Measurements from ENCODE around the gene CYB561.

Gene CYB561

DNA sequence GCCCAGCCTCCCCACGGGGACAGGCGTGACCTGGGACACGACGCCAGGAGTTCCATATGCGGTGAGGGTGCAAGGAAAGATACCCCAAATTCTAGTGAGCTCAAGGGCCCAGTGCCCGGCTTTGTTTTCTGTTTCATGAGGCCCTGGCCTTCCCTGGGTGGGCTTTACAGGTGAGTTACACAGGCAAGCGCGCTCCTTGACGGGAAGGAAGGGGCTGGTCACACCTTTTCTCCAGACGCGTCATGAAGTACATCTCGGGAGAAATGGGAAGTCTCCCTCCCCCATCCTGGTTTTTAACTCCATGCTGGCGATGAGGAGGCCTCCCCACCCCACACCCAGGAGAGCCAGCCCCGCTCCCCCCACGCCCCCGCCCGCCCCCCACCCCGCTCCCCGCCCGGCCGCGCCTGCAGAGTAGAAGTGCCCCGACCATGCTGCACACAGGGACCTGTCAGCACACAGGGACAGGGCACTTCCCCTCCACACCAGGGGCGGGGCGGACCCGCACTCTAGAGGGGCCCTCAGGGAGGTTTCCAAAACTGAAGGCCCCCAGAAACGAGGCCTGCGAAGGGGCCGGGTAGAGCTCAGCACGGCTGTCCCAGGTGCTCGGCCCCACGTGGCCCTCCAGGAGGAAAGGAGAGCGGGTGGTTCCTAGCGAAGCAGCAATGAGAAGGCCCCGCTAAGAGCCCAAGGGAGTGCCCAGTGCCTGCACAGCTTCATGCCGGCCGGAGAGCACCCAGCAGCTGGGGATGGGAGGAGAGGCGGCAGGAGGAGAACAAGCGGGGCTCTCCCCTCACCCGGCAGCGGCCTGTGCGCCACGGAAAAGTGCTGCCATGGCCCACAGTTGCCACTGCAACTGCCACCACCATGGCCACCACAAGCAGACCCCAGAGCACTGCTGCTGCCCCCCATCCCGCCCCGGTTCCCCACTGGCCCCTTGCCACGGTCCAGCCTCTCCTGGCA is 7.7 kb downstream of the CYB561 start:
- DNase-seq (ENCODE audit: low read depth): no peak
- H3K4me3 ChIP-seq (ENCODE audit: low read depth, low read length): peak overlapping the region; percentile 39
- TF ChIP-seq, protein P1, sequence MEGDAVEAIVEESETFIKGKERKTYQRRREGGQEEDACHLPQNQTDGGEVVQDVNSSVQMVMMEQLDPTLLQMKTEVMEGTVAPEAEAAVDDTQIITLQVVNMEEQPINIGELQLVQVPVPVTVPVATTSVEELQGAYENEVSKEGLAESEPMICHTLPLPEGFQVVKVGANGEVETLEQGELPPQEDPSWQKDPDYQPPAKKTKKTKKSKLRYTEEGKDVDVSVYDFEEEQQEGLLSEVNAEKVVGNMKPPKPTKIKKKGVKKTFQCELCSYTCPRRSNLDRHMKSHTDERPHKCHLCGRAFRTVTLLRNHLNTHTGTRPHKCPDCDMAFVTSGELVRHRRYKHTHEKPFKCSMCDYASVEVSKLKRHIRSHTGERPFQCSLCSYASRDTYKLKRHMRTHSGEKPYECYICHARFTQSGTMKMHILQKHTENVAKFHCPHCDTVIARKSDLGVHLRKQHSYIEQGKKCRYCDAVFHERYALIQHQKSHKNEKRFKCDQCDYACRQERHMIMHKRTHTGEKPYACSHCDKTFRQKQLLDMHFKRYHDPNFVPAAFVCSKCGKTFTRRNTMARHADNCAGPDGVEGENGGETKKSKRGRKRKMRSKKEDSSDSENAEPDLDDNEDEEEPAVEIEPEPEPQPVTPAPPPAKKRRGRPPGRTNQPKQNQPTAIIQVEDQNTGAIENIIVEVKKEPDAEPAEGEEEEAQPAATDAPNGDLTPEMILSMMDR (conservative IDR thresholded peaks at IDR 0.05; ENCODE audit: low read depth, low read length): no peak

DNA sequence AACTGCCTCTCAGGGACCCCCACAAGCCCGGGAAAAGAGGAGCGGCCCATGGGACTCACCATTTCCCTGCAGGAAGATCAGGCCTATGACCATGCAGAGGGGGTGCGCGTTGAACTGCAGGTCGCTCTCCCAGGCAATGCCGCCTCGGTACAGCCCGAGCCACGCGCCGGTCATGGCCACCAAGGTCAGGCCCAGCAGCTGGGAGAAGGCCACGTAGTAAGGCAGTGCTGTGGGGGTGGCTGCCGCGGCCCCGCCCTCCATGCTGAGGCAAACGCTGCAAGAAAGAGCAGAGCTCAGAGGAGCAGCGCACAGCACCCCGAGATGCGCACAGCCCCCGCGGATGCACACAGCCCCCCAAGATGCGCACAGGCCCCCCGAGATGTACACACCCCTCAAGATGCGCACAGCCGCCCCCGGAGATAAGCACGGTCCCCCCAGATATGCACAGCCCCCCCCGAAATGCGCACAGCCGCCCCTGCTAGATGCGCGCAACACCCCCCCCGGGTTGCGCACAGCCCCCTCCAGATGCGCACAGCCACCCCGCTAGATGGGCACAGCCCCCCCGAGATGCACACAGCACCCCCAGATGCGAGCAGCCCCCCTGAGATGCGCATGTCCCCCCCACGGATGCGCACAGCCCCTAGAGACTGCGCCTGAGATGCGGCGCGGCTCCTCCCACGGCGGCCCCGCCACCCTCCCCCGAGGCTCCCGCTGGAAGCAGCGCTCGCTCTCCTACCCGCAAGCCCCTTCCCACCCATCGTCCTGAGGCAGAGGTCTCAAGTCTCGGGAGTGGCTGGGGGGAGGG is 8.6 kb downstream of the CYB561 start:
- H3K4me3 ChIP-seq (ENCODE audit: low read depth, low read length): peak overlapping the region; percentile 39
- peak; percentile 36 for DNase-seq (ENCODE audit: low read depth)
- TF ChIP-seq, protein P1 (conservative IDR thresholded peaks at IDR 0.05; ENCODE audit: low read depth, low read length): no peak

DNA sequence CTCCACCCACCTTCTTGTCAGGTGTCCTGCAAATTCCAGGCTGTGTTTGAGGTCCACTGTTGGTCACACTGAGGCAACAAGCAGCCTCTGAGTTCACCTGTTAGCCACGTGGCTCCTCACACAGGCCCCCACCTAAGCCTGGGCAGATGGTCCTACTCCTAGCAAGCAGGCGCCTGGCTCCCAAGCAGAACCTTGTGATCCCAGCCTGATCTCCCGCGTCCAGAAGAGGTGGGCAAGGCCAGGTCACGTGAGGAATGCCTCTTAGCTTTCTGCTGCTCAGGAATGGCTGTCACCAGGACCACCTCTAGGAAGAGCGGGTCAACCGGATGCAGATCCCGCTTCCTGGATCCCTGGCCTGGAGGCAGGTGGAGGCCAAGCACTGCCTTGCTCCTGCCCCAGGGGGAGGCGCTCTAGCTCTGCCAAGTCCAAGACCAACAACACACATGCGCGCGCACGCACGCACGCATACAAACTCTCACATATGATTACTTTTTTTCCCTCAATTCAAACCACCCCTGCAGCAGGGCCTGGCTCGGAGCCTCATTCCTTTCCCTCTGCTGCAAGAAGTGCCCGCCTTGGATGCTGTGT is 9.5 kb downstream of the CYB561 start:
- DNase-seq (ENCODE audit: low read depth): peak; percentile 61
- TF ChIP-seq, protein P1 (conservative IDR thresholded peaks at IDR 0.05; ENCODE audit: low read depth, low read length): peak; percentile 46
- H3K4me3 ChIP-seq (ENCODE audit: low read depth, low read length): no peak overlapping the region

DNA sequence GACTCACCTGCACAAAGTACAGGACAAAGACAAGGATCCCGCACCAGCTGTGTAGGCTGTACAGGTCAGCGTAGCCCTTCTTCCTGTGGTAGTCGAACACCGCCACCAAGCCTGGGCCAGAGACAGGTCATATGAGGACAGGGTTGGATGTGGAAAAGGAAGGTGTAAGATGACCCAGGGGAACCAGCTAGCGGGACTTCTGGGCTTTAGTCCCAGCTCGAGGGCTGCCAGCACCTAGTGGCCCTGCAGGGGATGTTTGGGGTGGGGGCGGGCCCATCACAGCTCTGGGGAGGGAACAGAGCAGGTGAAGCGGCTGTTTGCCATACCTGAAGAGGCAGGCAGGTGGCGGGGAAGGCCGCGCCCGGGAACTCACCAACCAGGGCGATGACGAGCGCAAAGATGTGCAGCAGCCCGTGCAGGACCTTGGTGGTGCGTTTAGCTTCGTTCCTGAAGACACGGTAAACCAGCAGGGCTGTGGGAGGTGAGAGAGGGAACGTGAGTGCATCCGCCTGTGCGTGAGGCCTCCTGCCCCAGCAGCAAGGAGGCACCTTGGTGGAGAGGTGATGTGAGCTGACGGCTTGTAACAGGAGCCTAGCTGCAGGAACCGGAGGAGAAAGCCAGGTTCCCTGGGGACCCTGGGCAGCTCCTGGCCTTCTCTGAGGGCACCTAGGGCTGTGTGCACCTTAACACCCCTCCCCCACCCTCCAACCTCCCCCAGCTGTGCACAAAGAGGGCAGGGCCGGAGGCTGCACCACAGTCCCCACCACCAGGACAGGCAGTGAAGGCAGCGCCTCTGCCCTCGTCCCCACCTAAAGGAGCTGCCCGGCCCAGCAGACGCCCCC is 10.2 kb downstream of the CYB561 start:
- TF ChIP-seq, protein P1 (conservative IDR thresholded peaks at IDR 0.05; ENCODE audit: low read depth, low read length): no peak
- no peak overlapping the region for H3K4me3 ChIP-seq (ENCODE audit: low read depth, low read length)
- no peak for DNase-seq (ENCODE audit: low read depth)

DNA sequence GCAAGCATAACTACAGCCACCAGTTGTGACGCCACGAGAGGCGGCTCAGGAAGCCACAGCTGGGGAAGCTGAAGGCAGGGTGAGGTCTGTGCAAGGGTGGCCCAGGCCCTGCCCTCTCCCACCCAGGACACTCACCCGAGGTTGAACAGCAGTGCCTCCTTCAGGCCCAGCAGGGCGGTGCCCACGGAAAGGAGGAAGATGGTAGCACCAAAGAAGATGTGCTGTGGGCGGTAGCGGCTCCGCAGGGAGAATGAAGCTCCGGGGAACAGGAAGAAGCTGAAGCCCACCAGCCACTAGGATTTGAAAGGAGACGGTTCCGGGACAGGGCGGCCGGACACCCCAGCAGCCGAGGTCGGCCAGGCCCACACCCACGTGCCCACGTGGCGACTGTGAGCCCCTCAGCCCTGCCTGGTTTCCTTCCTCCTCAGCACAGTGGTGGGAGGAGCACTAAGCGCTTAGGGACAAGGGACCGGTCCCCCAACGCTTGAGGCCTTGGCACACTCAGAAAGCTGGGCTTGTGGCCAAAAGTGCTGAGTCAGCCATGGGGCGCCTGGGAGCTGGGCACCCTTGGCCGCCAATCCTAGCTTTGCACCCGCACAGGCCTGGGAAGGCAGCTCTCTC is 11.0 kb downstream of the CYB561 start:
- TF ChIP-seq, protein P1 (conservative IDR thresholded peaks at IDR 0.05; ENCODE audit: low read depth, low read length): peak; percentile 32
- no peak for DNase-seq (ENCODE audit: low read depth)
- no peak overlapping the region for H3K4me3 ChIP-seq (ENCODE audit: low read depth, low read length)

All from choroid plexus epithelial cell (primary cell).